HG02759 (cell line): ENCODE measurements around the gene ANKRD17.

Experiments
- ATAC-seq: cut with Tn5 transposase; IDR thresholded peaks from one replicate; pipeline ENCODE4 v1.9.1; 2021; ENCODE audit warnings: mild to moderate bottlenecking, moderate library complexity; ENCODE audit not compliant: unreplicated experiment

The ANKRD17 gene

GRCh38 chr4:73064536-73064935, 194.1 kb downstream of the ANKRD17 start:
- no peak for ATAC-seq

GRCh38 chr4:73055241-73055897, 203.2 kb downstream of the ANKRD17 start:
- ATAC-seq, result peak; percentile 73

- no peak for ATAC-seq
These were observed 204.6 kb downstream of the ANKRD17 start for GRCh38 chr4:73053974-73054480.

- ATAC-seq, result no peak
These were observed 205.5 kb downstream of the ANKRD17 start for GRCh38 chr4:73053076-73053475.

- ATAC-seq, result no peak
These were observed 207.0 kb downstream of the ANKRD17 start for GRCh38 chr4:73051625-73052024.

GRCh38 chr4:73045879-73046278, 212.7 kb downstream of the ANKRD17 start:
- no peak for ATAC-seq

GRCh38 chr4:73037057-73037456, 221.5 kb downstream of the ANKRD17 start:
- ATAC-seq, result no peak

GRCh38 chr4:73036123-73036522, 222.5 kb downstream of the ANKRD17 start:
- no peak for ATAC-seq

- ATAC-seq, result no peak
These were observed 223.7 kb downstream of the ANKRD17 start for GRCh38 chr4:73034896-73035295.

- ATAC-seq, result no peak
These were observed 230.0 kb downstream of the ANKRD17 start for GRCh38 chr4:73028621-73029020.
